ENCODE measurements around the gene OPN4.

GRCh38 chr10:86655173-86655540 lies 810 bp downstream of the OPN4 start:
- TF ChIP-seq TARDBP (CRISPR knock-in tag; IDR thresholded peaks at IDR 0.05) (no peak), MAFK (conservative IDR thresholded peaks at IDR 0.05 in 1 of 2, IDR thresholded peaks at IDR 0.05 in 1 of 2; ENCODE audit: low read length in 2 of 2) (no peak), JUN (CRISPR knock-in tag; IDR thresholded peaks at IDR 0.05) (no peak), CEBPB (IDR thresholded peaks at IDR 0.05; ENCODE audit: borderline replicate concordance, low read depth, low read length) (no peak), HCFC1 (IDR thresholded peaks at IDR 0.05; ENCODE audit: low read depth, low read length) (no peak), GLI4 (CRISPR knock-in tag; IDR thresholded peaks at IDR 0.05; ENCODE audit: borderline replicate concordance) (no peak), ELF1 (CRISPR knock-in tag; IDR thresholded peaks at IDR 0.05) (no peak), CTCF (CRISPR knock-in tag; IDR thresholded peaks at IDR 0.05) (no peak), ZNF280D (CRISPR knock-in tag; IDR thresholded peaks at IDR 0.05) (no peak), SRF (IDR thresholded peaks at IDR 0.05; ENCODE audit: low read depth, low read length) (no peak), ELF4 (CRISPR knock-in tag; IDR thresholded peaks at IDR 0.05; ENCODE audit: borderline replicate concordance) (no peak), JARID2 (CRISPR knock-in tag; IDR thresholded peaks at IDR 0.05; ENCODE audit: insufficient replicate concordance) (no peak), ETV6 (CRISPR knock-in tag; conservative IDR thresholded peaks at IDR 0.05) (no peak)
